Umbilical cord (tissue), 2 donors: Measurements from ENCODE around the gene RETNLB. TPM values are rescaled to one million over a fixed set of nuclear protein-coding genes. Genes with fewer than 3 reads are reported as not detected.

Source experiments
- DNase-seq: peaks from one replicate; pipeline ENCODE4 v3.0.0-alpha.2; 2015; ENCODE audit warnings: low spot score
- total RNA-seq: library from RNA; depleted of rRNA; stranded (reverse); fragments of >200 nt; gene quantifications from one replicate; pipeline ENCODE4 v1.2.3, GENCODE V29; 2014; ENCODE audit warnings: low replicate concordance; ENCODE audit not compliant: insufficient read depth

RETNLB gene, protein sequence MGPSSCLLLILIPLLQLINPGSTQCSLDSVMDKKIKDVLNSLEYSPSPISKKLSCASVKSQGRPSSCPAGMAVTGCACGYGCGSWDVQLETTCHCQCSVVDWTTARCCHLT
- not detected for total RNA-seq

DNA sequence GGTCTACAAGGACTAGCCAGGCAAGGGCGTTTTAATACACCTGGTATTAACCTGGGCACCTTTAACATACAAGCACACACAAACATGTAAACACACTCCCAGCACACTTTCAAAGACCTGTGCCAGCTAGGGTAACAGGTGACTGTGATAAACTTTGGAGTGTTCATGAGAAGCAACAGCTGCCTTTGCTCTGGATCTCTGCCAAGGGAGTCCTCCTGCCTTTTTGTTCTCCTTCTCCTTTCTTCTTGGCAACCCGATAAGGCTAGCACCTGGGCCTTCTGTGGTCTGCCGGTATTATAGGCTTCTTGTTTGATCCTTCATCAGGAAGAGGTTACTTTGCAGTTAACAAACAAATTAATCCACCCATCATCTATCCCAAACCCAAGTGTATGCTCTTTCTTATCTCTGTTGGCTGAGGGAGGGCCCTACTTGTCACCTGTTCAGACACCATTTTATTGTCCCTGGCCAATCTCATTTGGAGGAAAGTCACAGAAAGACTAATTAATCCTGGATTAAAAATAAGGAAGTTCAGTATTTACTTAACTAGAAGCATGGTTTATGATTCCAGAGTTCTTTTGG lies at the start of gene RETNLB:
Gene RETNLB, minus strand, starts transcription at position 7 of the 579 bp plus-strand sequence. CDS start 225 bp downstream, outside the sequence.
- no peak for DNase-seq

DNA sequence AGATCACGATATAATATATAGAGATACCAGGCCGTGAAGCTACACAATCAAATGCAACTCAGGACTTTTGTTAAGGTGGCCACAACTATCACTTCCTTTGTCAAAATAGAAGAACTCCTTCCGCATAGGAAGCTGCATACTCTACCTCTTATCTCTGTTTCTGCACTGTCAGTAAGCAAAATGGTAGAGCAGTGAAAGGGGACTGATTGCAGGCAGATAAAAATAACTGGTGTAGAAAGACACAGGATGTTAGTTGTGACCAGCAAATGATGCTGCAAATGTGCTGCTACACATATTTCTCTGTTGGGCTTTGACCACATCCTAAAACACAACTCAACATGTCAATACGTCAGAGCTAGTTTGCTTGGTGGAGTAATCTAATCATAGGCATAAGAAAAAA lies 49.1 kb upstream of the RETNLB start:
- no peak for DNase-seq

DNA sequence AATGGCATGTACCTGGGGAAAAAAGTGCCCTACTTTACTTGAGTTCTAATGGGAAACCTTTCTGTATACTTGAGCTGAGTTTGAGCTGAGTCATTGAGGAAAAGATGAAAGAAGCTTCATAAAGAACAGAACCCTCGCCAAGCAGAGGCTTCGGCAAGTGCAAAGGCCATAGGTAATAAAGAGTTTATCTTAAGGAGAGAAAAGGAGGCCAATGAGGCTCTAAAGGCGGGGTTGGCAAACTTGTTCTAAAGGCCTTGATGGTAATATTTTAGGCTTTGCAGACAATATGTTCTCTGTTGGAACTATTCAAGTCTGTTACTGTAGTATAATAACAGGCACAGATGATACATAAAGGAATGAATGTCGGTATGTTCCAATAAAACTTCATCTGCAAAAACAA lies 47.8 kb upstream of the RETNLB start:
- DNase-seq = no peak

DNA sequence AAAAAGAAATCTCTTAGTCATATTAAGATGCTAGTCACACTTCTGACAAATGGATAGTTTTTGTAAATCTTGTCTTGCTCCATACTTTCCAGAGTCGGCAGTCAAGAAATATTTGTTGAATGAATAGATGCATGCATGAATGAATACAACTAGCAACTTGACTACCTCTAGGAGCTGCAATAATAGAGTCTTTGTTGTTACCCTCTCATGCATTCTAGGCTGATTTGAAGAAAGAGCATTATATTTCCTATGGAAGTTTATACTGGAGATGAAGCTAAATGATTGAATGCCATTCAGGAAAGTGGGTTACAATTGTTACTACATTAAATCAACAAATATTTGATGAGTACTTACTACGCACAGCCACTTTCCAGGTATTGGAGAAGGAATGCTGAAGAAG lies 47.2 kb upstream of the RETNLB start:
- DNase-seq = no peak

DNA sequence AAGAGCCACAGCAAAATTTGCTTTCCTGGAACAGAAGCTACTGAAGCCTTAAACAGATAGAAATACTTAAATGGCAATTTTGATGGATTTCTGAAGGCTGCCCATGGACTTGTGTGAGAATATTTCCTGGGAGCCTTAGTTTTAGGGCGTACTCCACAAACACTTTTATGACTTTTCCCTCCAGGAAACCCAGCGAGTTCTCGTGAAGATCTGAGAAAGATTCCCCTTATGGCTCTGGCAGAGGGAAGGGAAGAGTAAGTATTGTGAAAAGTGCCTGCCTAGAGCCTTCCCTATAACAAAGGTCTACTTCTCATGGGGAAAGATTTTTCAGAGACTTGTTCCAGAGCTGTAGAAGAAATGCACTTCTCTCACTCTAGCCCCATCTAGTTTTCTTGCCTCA lies 34.3 kb upstream of the RETNLB start:
- no peak for DNase-seq

DNA sequence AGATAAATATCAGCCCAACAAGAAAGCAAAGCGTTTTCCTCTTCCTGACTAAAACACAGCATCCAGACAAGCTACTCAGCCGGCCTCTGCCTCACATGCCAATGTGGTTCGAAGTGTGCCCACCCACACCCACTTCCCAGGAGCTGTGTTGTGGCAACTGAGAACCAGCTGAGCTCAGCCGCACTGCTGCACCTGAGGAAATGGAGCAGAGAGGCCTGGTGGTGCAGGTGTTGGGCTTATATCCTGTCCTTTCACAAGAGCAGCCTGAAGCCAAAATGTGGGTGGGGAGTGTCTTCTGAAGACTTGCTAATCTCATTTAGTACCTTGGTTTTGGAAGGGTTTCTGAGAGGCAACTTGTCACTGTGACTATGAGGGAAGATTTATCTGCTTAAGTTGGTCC lies 23.0 kb upstream of the RETNLB start:
- no peak for DNase-seq

DNA sequence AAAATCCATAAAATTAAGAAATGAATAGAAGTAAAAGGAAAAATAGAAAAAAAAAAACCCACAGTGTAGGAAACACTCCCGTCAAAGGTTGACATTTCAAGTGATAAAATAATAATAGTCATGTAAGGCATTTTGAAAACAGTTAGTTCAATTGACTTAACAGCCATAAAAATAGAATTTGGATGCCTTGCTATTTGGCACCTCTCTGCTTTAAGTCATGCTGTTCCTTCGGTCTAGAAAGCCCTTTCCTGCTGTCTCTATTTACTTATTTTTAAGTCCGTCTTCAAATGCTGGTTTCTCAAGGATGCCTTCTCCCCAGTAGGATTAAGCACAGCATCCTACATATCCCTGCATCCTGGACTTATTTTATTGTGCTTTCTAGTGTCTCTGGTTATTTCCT lies 22.3 kb upstream of the RETNLB start:
- DNase-seq = no peak

DNA sequence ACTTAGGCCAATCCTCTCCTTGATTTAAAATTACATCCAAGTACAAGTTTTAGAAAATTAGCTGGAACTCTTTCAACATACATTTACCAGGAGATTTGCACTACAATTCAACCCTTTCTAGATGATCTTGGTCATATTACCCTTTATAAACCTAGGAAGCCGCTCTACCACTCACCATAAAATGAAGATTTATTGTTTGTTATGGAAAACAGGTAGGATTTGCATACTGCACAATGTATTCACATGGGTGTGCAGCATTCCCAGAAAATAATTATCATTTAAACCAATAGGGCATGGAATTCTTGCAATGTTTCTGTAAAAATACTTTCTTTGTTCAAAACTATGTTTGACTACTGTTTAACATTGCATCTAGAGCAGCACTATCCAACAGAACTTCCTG lies 18.4 kb upstream of the RETNLB start:
- DNase-seq = no peak

DNA sequence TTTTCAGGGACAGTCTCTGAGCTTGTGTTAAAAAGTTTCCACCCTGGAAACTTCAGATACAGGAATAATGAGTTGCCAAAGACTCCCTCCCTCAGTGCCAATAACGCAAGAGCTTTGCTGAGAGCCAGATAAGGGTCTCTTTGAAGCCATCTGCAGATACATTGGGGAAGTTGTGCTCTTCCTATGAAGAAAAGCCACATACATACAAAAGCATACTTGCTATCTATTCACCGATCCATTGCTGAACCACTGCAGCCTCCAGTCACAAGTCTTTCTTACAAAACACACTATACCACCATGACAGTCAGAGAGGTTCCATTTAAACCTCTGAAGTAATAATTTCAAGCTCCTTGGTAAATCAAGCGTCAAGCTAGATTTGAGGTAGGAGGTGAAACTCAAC lies 10.0 kb upstream of the RETNLB start:
- DNase-seq = no peak

DNA sequence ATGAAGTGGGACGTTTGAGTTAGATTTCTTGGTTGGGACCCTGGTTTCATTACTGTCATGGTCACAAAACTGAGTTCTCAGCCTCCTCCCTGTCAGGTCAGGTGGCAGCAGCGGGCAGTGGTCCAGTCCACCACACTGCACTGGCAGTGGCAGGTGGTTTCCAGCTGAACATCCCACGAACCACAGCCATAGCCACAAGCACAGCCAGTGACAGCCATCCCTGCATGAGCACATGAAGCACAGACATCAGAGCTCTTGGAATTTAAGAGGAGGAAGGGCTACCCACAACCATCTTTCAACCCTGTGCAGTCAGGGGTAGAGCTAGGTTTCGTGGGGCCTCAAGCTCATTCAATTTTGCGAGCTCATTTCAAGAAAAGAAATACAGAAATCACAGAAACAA lies 1.5 kb downstream of the RETNLB start:
- DNase-seq = no peak

DNA sequence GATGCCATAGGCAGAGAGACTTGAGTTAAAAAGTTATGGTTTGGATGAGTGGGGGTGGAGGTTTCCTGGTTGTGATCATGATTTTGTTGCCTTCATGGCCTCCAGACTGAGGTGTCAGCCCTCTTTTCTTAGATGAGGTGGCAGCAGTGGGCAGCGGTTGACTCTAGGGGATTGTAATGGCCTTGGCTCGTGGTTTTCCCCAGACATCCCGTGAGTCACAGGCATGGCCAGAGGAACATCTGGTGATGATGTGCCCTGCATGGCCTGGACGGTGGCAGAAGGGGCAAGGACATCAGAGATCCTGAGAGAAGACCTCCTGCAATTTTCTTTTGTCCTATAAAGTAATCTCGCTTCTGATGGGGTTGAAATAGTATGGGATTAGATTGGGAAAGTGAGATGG lies 12.4 kb downstream of the RETNLB start:
- no peak for DNase-seq

DNA sequence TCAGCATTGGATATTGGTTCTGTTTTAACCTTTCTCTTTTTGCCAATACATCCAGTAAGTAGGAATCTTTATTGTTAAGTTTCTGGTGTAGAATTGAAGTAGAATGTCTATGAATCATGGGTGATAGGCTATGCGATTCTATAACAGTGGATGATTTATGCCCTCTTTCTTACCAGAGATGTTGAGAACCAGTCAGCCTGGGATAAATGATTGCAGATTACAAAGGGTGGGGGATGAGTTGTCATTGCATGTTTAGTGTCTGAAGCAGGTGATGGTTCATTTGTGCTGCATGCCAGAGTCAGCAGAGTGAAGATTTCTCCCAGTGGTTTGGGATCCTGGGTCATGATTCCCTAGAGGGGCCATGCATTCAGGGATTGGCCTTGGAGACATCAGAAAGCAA lies 14.3 kb downstream of the RETNLB start:
- no peak for DNase-seq

DNA sequence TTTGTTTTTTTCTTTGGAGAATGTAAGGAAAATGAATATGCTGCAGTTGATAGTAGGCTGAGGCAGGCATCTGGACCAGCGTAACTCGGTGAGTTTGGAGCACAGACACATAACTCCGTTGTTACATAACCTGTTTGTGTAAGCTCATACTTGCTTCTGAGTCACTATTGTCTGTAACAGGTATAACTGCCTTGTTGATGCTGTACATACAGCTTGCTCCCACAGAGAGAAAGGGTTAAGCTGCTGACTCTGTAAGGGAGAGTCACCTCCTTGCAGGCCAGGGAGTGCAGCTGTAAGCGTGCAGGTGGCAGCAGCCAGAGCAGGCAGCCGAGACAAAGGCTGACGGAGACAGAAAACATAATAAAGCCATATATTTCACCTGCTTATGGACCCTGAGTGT lies 20.4 kb downstream of the RETNLB start:
- no peak for DNase-seq

DNA sequence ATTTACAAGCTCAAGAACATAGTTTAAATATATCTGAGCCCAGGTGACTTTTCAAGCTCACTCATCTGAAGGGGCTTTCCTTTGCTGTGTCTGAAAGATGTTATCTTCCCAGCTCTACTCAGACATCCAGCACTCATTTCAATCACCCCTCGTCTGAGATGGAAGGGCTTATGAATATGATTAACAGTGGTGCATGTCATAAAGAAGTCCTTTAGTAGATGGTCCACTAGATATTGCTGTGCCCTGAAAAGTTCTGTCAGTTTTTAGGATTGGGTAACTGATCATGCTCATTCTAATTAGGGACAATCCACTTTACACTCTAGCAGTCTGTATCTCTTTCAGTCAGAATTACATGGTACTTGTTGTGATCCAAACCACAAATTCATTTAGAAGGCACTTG lies 28.3 kb downstream of the RETNLB start:
- DNase-seq = no peak

DNA sequence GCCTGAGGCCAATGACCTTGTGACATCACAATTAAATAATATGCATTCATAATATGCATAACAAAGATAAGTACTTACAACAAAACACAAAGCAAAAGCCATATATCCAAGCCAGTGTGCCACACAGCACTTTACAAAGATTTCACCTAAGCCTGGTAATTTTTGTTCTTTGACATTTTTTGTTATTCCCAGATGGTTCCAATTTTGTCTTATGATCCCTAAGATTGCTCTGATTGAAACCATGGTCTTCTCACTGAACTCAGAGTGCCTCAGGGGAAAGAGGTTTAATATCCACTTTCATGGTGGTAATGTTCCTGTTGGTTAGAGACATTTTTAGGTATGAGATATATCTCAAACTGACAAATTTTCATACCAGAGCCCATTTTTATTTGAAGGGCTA lies 29.1 kb downstream of the RETNLB start:
- no peak for DNase-seq

DNA sequence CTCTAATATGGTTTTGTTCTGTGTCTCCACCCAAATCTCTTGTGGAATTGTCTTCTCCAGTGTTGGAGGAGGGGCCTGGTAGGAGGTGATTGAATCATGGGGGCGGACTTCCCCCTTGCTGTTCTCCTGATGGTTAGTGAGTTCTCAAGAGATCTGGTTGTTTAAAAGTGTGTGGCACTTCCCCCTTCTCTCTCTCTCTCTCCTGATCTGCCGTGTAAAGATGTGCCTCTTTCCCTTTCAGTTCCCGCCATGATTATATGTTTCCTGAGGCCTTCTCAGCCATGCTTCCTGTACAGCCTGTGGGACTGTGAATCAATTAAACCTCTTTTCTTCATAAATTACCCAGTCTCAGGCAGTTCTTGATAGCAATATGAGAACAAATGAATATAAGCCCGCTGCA lies 33.1 kb downstream of the RETNLB start:
- DNase-seq = no peak

DNA sequence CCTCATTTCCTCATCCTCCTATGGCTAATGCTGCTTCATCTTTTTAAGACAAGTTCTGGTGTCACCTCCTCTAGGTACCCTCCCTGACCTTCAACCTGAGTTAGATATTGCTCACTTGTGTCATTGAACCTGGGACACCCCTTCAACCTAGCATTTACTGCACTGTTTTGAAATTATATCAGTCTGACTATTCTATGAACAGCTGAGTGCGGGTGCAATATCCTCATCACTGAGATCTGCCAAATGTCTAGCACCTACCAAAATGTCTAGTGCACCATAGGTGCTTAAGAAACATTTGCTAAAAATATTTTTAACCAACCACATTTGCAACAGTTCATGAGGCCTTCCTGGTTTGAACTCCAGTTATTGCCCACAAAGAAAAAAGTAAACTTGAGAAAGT lies 34.5 kb downstream of the RETNLB start:
- DNase-seq = no peak

DNA sequence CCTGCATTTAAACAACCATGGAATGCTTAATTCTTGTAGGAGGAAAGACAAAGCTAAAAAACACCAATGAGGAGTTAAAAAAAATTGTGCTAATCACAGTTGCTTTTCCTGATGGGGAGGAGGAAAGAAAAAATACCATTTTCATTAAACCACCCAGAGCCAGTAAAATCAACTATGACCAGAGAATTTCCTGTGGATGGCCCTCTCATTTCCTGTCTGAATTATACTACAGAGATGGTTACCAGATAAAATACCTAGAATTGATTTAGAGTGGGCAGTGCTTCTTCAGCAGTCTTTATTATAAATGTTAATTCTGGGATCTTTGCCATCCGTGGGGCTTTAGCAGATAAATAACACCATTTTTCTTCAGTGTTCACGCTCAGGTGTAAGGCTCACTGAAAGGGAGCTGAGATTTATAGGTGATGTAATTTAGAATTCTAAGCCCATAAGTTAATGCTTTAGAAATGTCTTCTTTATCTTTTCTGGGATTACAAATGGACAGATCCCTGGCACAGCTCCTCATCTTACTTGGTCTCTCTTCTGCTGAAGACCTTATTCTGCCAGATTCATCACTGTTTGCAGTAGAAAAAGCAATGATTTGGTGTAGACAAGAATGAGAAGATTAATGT lies 37.9 kb downstream of the RETNLB start:
- DNase-seq = no peak

DNA sequence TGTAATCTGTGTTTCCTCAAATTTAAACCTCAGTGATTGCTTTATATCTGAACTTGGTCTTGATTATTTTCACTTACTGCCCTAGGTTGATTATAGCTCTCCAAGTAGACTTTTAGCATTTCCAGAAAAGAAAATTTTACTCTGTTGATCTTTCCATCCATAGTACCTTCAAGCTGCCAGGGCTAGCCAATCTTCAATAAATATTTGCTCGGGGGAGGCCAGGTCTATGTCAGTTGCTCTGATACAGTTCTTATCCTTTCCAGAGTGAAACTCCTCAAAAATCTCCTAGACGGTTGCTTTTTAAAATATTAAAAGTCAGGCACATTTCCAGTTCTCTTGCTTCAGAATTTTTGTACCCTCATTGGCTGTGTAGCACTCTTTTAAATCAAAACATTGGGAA lies 38.8 kb downstream of the RETNLB start:
- DNase-seq = no peak

DNA sequence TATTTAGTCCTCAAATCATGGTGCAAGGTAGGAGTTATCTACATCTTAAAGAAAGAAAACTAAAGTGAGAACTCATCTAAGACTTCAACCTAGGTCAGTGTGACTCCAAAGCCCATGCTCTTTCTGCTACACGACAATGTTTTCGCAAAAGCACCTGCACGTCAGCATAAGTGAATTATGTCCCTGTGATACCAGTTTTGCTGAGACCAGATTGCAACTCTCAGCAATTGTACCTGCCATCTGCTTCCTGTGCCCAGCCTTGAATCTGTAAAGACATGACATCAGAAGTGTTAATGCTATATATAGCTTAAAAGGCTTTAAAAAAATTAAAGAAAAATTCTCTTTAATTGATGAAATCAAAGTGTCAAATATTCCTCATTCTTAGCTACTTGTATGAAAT lies 43.4 kb downstream of the RETNLB start:
- no peak for DNase-seq

DNA sequence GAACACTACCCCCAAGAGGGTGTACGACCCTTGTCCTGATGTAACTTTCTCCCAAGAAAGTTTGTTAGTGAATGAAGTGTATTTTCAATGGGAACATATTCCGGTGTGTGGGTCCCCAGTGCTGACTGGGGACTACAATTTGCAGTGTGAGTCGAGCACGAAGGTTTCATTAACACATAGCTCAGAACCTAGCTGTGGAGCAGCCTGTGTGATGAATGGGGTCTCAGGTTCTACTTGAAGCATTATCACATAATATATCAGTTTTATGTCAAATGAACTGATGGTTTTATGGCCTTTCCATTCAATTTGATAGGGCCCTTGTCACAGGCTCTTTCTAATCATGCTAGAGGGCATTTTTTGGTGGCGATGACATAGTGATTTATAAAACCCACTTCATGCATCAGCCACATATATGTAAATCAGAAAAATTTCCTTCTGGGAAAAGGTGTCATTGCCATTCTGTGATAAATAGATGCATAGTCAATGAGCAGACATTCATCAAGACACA lies 44.1 kb downstream of the RETNLB start:
- no peak for DNase-seq
